ENCODE data around the gene LDB3.

- TF ChIP-seq POLR2A (IDR thresholded peaks at IDR 0.05): no peak
- no peak for TF ChIP-seq CTCF (IDR thresholded peaks at IDR 0.05)
- TF ChIP-seq POLR2AphosphoS5 (IDR thresholded peaks at IDR 0.05): no peak
- no peak for TF ChIP-seq EP300 (IDR thresholded peaks at IDR 0.05)
Observed at GRCh38 chr10:86698207-86698940, 30.1 kb downstream of the LDB3 start.
